Endothelial cell (in vitro differentiated cells): ENCODE measurements around the gene CORO7. TPM values are rescaled to one million over a fixed set of nuclear protein-coding genes. Genes with fewer than 3 reads are reported as not detected.

ENCODE experiments used
- DNase-seq: peaks from one replicate; pipeline ENCODE4 v3.0.0; 2021; ENCODE audit warnings: low spot score
- H3K27ac Mint-ChIP-seq: one replicate; pipeline ENCODE4 v1.8.0; 2021; ENCODE audit warnings: mixed read lengths, inconsistent platforms; ENCODE audit not compliant: unreplicated experiment
- H3K27me3 Mint-ChIP-seq: one replicate; pipeline ENCODE4 v1.8.0; 2021; ENCODE audit warnings: mild to moderate bottlenecking, moderate library complexity, mixed read lengths, inconsistent platforms; ENCODE audit not compliant: unreplicated experiment
- H3K36me3 Mint-ChIP-seq: one replicate; pipeline ENCODE4 v1.8.0; 2021; ENCODE audit warnings: mild to moderate bottlenecking, low read depth, mixed read lengths, inconsistent platforms; ENCODE audit not compliant: unreplicated experiment
- H3K4me1 Mint-ChIP-seq: one replicate; pipeline ENCODE4 v1.8.0; 2021; ENCODE audit warnings: mild to moderate bottlenecking, mixed read lengths, inconsistent platforms; ENCODE audit not compliant: unreplicated experiment
- H3K4me3 Mint-ChIP-seq: one replicate; pipeline ENCODE4 v1.8.0; 2021; ENCODE audit warnings: mild to moderate bottlenecking, mixed read lengths, inconsistent platforms; ENCODE audit not compliant: unreplicated experiment
- H3K9me3 Mint-ChIP-seq: one replicate; pipeline ENCODE4 v1.8.0; 2021; ENCODE audit warnings: mixed read lengths, inconsistent platforms; ENCODE audit not compliant: unreplicated experiment
- CTCF ChIP-seq: fragments of 200-600 bp; sonication (generic); IDR thresholded peaks from one replicate; pipeline ENCODE4 v1.5.0; 2021; ENCODE audit warnings: antibody characterized with exemption; ENCODE audit not compliant: unreplicated experiment
- total RNA-seq: library from RNA; stranded (reverse); fragmentation: NEBNext Ultra II Directional; extraction: Animal tissue kit (Norgen Biotek cat#: 25700); gene quantifications from one replicate; pipeline ENCODE4 v1.2.1, GENCODE V29; 2021; ENCODE audit not compliant: unreplicated experiment

Gene CORO7
- total RNA-seq, 1 donor from 2014 or later = 103 TPM

GRCh38 chr16:4342866-4343744, 73.3 kb downstream of the CORO7 start:
- H3K4me3 Mint-ChIP-seq = peak overlapping the region; percentile 57
- H3K9me3 Mint-ChIP-seq = no peaks in the 10 kb centered on the region
- no peaks in the 10 kb centered on the region for H3K27me3 Mint-ChIP-seq
- peaks cover 13% of the 10 kb centered on the region for H3K36me3 Mint-ChIP-seq
- DNase-seq = no peak
- no peak for TF ChIP-seq CTCF
- no peaks in the 10 kb centered on the region for H3K4me1 Mint-ChIP-seq
- H3K27ac Mint-ChIP-seq = no peak overlapping the region

- no peaks in the 10 kb centered on the region for H3K4me1 Mint-ChIP-seq
- no peak overlapping the region for H3K4me3 Mint-ChIP-seq
- H3K27me3 Mint-ChIP-seq = no peaks in the 10 kb centered on the region
- TF ChIP-seq CTCF = no peak
- H3K36me3 Mint-ChIP-seq = peaks cover 13% of the 10 kb centered on the region
- DNase-seq = no peak
- H3K9me3 Mint-ChIP-seq = no peaks in the 10 kb centered on the region
- no peak overlapping the region for H3K27ac Mint-ChIP-seq
Observed at GRCh38 chr16:4341250-4341649, 75.1 kb downstream of the CORO7 start.

- no peak for DNase-seq
- H3K27ac Mint-ChIP-seq = no peak overlapping the region
- no peak overlapping the region for H3K4me3 Mint-ChIP-seq
- no peaks in the 10 kb centered on the region for H3K27me3 Mint-ChIP-seq
- no peaks in the 10 kb centered on the region for H3K4me1 Mint-ChIP-seq
- H3K9me3 Mint-ChIP-seq = no peaks in the 10 kb centered on the region
- no peak for TF ChIP-seq CTCF
- H3K36me3 Mint-ChIP-seq = peaks cover 17% of the 10 kb centered on the region
Observed at GRCh38 chr16:4340443-4340842, 76.0 kb downstream of the CORO7 start.

GRCh38 chr16:4339909-4340308, 76.5 kb downstream of the CORO7 start:
- H3K27ac Mint-ChIP-seq = no peak overlapping the region
- H3K36me3 Mint-ChIP-seq = peaks cover 13% of the 10 kb centered on the region

More at GRCh38 chr16:4339909-4340308, 76.5 kb downstream of the CORO7 start:
- Mint-ChIP-seq H3K9me3 (no peaks in the 10 kb centered on the region), H3K4me1 (no peaks in the 10 kb centered on the region), H3K27me3 (no peaks in the 10 kb centered on the region), H3K4me3 (no peak overlapping the region)
- TF ChIP-seq CTCF = no peak
- DNase-seq = no peak
